Kidney epithelial cell (primary cell): ENCODE results near the gene OVOL1. TPM values are rescaled to one million over a fixed set of nuclear protein-coding genes. Genes with fewer than 3 reads are reported as not detected.

Experiments used
- DNase-seq: peaks from one replicate; pipeline ENCODE4 v3.0.0-alpha.2; 2010; ENCODE audit warnings: low read depth
- H3K27me3 ChIP-seq: 2 replicates; pipeline ENCODE4 v1.6.0; 2011; ENCODE audit warnings: low read length; ENCODE audit not compliant: control insufficient read depth, insufficient read depth
- H3K36me3 ChIP-seq: 2 replicates; pipeline ENCODE4 v1.5.1; 2011; ENCODE audit warnings: low read length; ENCODE audit not compliant: control insufficient read depth, insufficient read depth
- H3K4me3 ChIP-seq: 2 replicates; pipeline ENCODE4 v1.5.1; 2011; ENCODE audit warnings: low read depth, mild to moderate bottlenecking, control low read depth, low read length
- CTCF ChIP-seq: IDR thresholded peaks from 2 replicates; pipeline ENCODE4 v1.5.1; 2011; ENCODE audit warnings: mild to moderate bottlenecking, moderate library complexity, low read length, control low read depth, inconsistent platforms; ENCODE audit not compliant: insufficient read depth, poor library complexity, severe bottlenecking
- total RNA-seq: library from RNA; depleted of rRNA; stranded (reverse); fragments of >200 nt; gene quantifications from 2 replicates; pipeline ENCODE4 v1.2.3, GENCODE V29; 2015

OVOL1 gene
- total RNA-seq, 1 donor from 2014 or later, result 17.8 TPM

GRCh38 chr11:65792456-65792855 lies 5.6 kb downstream of the OVOL1 start:
- DNase-seq, result no peak
- Histone ChIP-seq H3K36me3 (no peaks in the 10 kb centered on the region), H3K4me3 (no peak overlapping the region), H3K27me3 (peaks cover 44% of the 10 kb centered on the region)
- no peak for TF ChIP-seq CTCF

GRCh38 chr11:65793144-65793581 lies 6.3 kb downstream of the OVOL1 start:
- no peak for TF ChIP-seq CTCF
- no peak for DNase-seq
- no peak overlapping the region for H3K4me3 ChIP-seq
- no peaks in the 10 kb centered on the region for H3K36me3 ChIP-seq
- H3K27me3 ChIP-seq, result peaks cover 37% of the 10 kb centered on the region

GRCh38 chr11:65793625-65794400 lies 7.0 kb downstream of the OVOL1 start:
- Histone ChIP-seq H3K27me3 (peaks cover 30% of the 10 kb centered on the region), H3K36me3 (no peaks in the 10 kb centered on the region), H3K4me3 (no peak overlapping the region)
- TF ChIP-seq CTCF, result no peak
- DNase-seq, result no peak

GRCh38 chr11:65794570-65795510 lies 8.0 kb downstream of the OVOL1 start:
- no peak for TF ChIP-seq CTCF
- Histone ChIP-seq H3K4me3 (no peak overlapping the region), H3K36me3 (no peaks in the 10 kb centered on the region), H3K27me3 (peaks cover 30% of the 10 kb centered on the region)
- no peak for DNase-seq

GRCh38 chr11:65796726-65797601 lies 10.1 kb downstream of the OVOL1 start:
- no peak for TF ChIP-seq CTCF
- no peak for DNase-seq
- Histone ChIP-seq H3K4me3 (no peak overlapping the region), H3K36me3 (no peaks in the 10 kb centered on the region), H3K27me3 (peaks cover 31% of the 10 kb centered on the region)
